Astrocyte (in vitro differentiated cells and primary cell): ENCODE measurements around the gene TXNDC15. TPM values are rescaled to one million over a fixed set of nuclear protein-coding genes. Genes with fewer than 3 reads are reported as not detected.
"Not testable (repeated sequence)": the region's sequence is repeated elsewhere in the genome, so short reads cannot be mapped to it uniquely, and the experiment has no call there.

ENCODE experiments used
- DNase-seq: peaks from one replicate; pipeline ENCODE4 v3.0.0-alpha.2; 2010; ENCODE audit warnings: low read depth
- FAIRE-seq: peaks from 2 replicates; lab custom pipeline; 2011; peaks lifted over from hg19 to GRCh38; lab: Jason Lieb, UNC
- H2AFZ ChIP-seq: 2 replicates; pipeline ENCODE4 v1.6.0; 2012; ENCODE audit warnings: low read depth, low read length, inconsistent platforms
- H3K27ac ChIP-seq: 2 replicates; pipeline ENCODE4 v1.5.1; 2011; ENCODE audit warnings: low read depth, low read length, inconsistent platforms
- H3K27me3 ChIP-seq: 2 replicates; pipeline ENCODE4 v1.6.0; 2011; ENCODE audit warnings: low read length, inconsistent platforms; ENCODE audit not compliant: insufficient read depth
- H3K36me3 ChIP-seq: 2 replicates; pipeline ENCODE4 v1.5.1; 2011; ENCODE audit warnings: low read length, inconsistent platforms; ENCODE audit not compliant: insufficient read depth
- H3K4me1 ChIP-seq: 2 replicates; pipeline ENCODE4 v1.5.1; 2011; ENCODE audit warnings: low read length, inconsistent platforms; ENCODE audit not compliant: insufficient read depth
- H3K4me2 ChIP-seq: 2 replicates; pipeline ENCODE4 v1.6.0; 2012; ENCODE audit warnings: low read length, inconsistent platforms
- H3K4me3 ChIP-seq: 2 replicates; pipeline ENCODE4 v1.5.1; 2011; ENCODE audit warnings: low read depth, mild to moderate bottlenecking, low read length, inconsistent platforms; ENCODE audit not compliant: insufficient read depth
- H3K79me2 ChIP-seq: 2 replicates; pipeline ENCODE4 v1.6.0; 2012; ENCODE audit warnings: mild to moderate bottlenecking, low read length, inconsistent platforms; ENCODE audit not compliant: insufficient read depth
- H3K9ac ChIP-seq: 2 replicates; pipeline ENCODE4 v1.6.0; 2012; ENCODE audit warnings: mild to moderate bottlenecking, low read length, inconsistent platforms
- H3K9me3 ChIP-seq: 2 replicates; pipeline ENCODE4 v1.5.1; 2012; ENCODE audit warnings: low read depth, mild to moderate bottlenecking, low read length, inconsistent platforms; ENCODE audit not compliant: insufficient read depth
- H4K20me1 ChIP-seq: 2 replicates; pipeline ENCODE4 v1.6.0; 2012; ENCODE audit warnings: low read length, inconsistent platforms; ENCODE audit not compliant: insufficient read depth
- H3K27ac Mint-ChIP-seq: one replicate; pipeline ENCODE4 v1.8.0; 2021; ENCODE audit warnings: mild to moderate bottlenecking, mixed read lengths; ENCODE audit not compliant: unreplicated experiment
- H3K27me3 Mint-ChIP-seq: one replicate; pipeline ENCODE4 v1.8.0; 2021; ENCODE audit warnings: low read depth, mixed read lengths; ENCODE audit not compliant: unreplicated experiment
- H3K36me3 Mint-ChIP-seq: one replicate; pipeline ENCODE4 v1.8.0; 2021; ENCODE audit warnings: low read depth, mixed read lengths; ENCODE audit not compliant: unreplicated experiment
- H3K4me1 Mint-ChIP-seq: one replicate; pipeline ENCODE4 v1.8.0; 2021; ENCODE audit warnings: low read depth, mixed read lengths; ENCODE audit not compliant: unreplicated experiment
- H3K4me3 Mint-ChIP-seq: one replicate; pipeline ENCODE4 v1.8.0; 2021; ENCODE audit warnings: mild to moderate bottlenecking, moderate library complexity, mixed read lengths; ENCODE audit not compliant: unreplicated experiment
- H3K9me3 Mint-ChIP-seq: one replicate; pipeline ENCODE4 v1.8.0; 2021; ENCODE audit warnings: mild to moderate bottlenecking, mixed read lengths; ENCODE audit not compliant: unreplicated experiment
- CTCF ChIP-seq: IDR thresholded peaks from 2 replicates; pipeline ENCODE4 v1.5.1; 2011; ENCODE audit warnings: low read depth, mild to moderate bottlenecking, inconsistent platforms, low read length, moderate library complexity; ENCODE audit not compliant: insufficient read depth
- EZH2 ChIP-seq: IDR thresholded peaks from 2 replicates; pipeline ENCODE4 v1.6.1; 2012; ENCODE audit warnings: mild to moderate bottlenecking, low read length, inconsistent platforms; ENCODE audit not compliant: insufficient read depth
- total RNA-seq: library from RNA; stranded (reverse); gene quantifications from 2 replicates; pipeline ENCODE4 v1.2.1, GENCODE V29; 2021

TXNDC15 gene
- total RNA-seq, 1 donor from 2014 or later: 65.6 TPM

- peak overlapping the region; percentile 4 for H2AFZ ChIP-seq
- H3K79me2 ChIP-seq: peaks cover 55% of the 10 kb centered on the region
- H3K27ac Mint-ChIP-seq: peak overlapping the region; percentile 92
These were observed 27.6 kb upstream of the TXNDC15 start for GRCh38 chr5:134846641-134846960.

GRCh38 chr5:134849434-134849933 lies 24.7 kb upstream of the TXNDC15 start:
- not testable (repeated sequence) for H2AFZ ChIP-seq, H3K9ac ChIP-seq, H3K27me3 Mint-ChIP-seq, H3K27me3 ChIP-seq, H3K27ac Mint-ChIP-seq, H3K9me3 Mint-ChIP-seq, H3K27ac ChIP-seq, H3K36me3 Mint-ChIP-seq, FAIRE-seq, H3K4me3 ChIP-seq, H3K9me3 ChIP-seq, DNase-seq
- Histone ChIP-seq H4K20me1 (peaks cover 64% of the 10 kb centered on the region), H3K4me2 (peak overlapping the region; percentile 45), H3K4me1 (peaks cover 18% of the 10 kb centered on the region), H3K36me3 (peaks cover 17% of the 10 kb centered on the region), H3K79me2 (peaks cover 82% of the 10 kb centered on the region)
- Mint-ChIP-seq H3K4me3 (peak overlapping the region; percentile 13), H3K4me1 (peaks cover 12% of the 10 kb centered on the region)

More at GRCh38 chr5:134846641-134846960, 27.6 kb upstream of the TXNDC15 start:
- Histone ChIP-seq H3K9me3 (no peaks in the 10 kb centered on the region), H3K4me3 (peak overlapping the region; percentile 80), H4K20me1 (peaks cover 40% of the 10 kb centered on the region), H3K9ac (peak overlapping the region; percentile 92), H3K4me1 (peaks cover 26% of the 10 kb centered on the region), H3K36me3 (peaks cover 4% of the 10 kb centered on the region), H3K4me2 (peak overlapping the region; percentile 85), H3K27me3 (no peaks in the 10 kb centered on the region), H3K27ac (peak overlapping the region; percentile 87)
- DNase-seq: peak; percentile 8
- Mint-ChIP-seq H3K9me3 (no peaks in the 10 kb centered on the region), H3K4me1 (peaks cover 23% of the 10 kb centered on the region), H3K4me3 (peak overlapping the region; percentile 94), H3K27me3 (no peaks in the 10 kb centered on the region), H3K36me3 (peaks cover 3% of the 10 kb centered on the region)
- FAIRE-seq: no peak
- TF ChIP-seq CTCF (no peak), EZH2 (no peak)

- Histone ChIP-seq H3K9ac (no peak overlapping the region), H3K9me3 (no peaks in the 10 kb centered on the region), H2AFZ (no peak overlapping the region), H3K27ac (peak overlapping the region; percentile 23), H4K20me1 (peaks cover 78% of the 10 kb centered on the region), H3K27me3 (no peaks in the 10 kb centered on the region), H3K79me2 (peaks cover 93% of the 10 kb centered on the region), H3K36me3 (peaks cover 35% of the 10 kb centered on the region), H3K4me1 (peaks cover 9% of the 10 kb centered on the region), H3K4me3 (no peak overlapping the region), H3K4me2 (peak overlapping the region; percentile 48)
- H3K27ac Mint-ChIP-seq: no peak overlapping the region
- H3K9me3 Mint-ChIP-seq: no peaks in the 10 kb centered on the region
- TF ChIP-seq EZH2 (no peak), CTCF (peak; percentile 63)
- peaks cover 10% of the 10 kb centered on the region for H3K4me1 Mint-ChIP-seq
- DNase-seq (peak; percentile 18), FAIRE-seq (peak; percentile 26)
- H3K27me3 Mint-ChIP-seq: no peaks in the 10 kb centered on the region
- peak overlapping the region; percentile 45 for H3K4me3 Mint-ChIP-seq
- H3K36me3 Mint-ChIP-seq: peaks cover 8% of the 10 kb centered on the region
These were observed 22.8 kb upstream of the TXNDC15 start for GRCh38 chr5:134851307-134851923.

- Histone ChIP-seq H3K36me3 (peaks cover 53% of the 10 kb centered on the region), H3K79me2 (peaks cover 65% of the 10 kb centered on the region), H4K20me1 (peaks cover 63% of the 10 kb centered on the region)
- not testable (repeated sequence) for H3K27me3 Mint-ChIP-seq, H3K4me1 Mint-ChIP-seq, FAIRE-seq, H3K9me3 Mint-ChIP-seq, H3K4me1 ChIP-seq, H3K4me2 ChIP-seq, DNase-seq, H3K9me3 ChIP-seq, H3K27ac Mint-ChIP-seq, H3K27ac ChIP-seq, H2AFZ ChIP-seq, H3K9ac ChIP-seq, H3K36me3 Mint-ChIP-seq, H3K27me3 ChIP-seq, H3K4me3 Mint-ChIP-seq, H3K4me3 ChIP-seq
These were observed 17.7 kb upstream of the TXNDC15 start for GRCh38 chr5:134856465-134856864.
